Tibial artery (tissue), 4 donors: ENCODE data around the gene RIPOR2.

ENCODE experiments used
- DNase-seq, 2 donors: peaks; one replicate each; pipeline ENCODE4 v3.0.0-alpha.2; 2019
- H3K27ac ChIP-seq, 2 donors: fragments of 200-600 bp; sonication (generic) in 1 of 2; 1 replicate in 1 of 2; 2 replicates in 1 of 2; pipeline ENCODE4 v1.5.1; 2018 to 2019; ENCODE audit warnings: mild to moderate bottlenecking in 1 of 2
- H3K27me3 ChIP-seq, 2 donors: fragments of 200-600 bp; sonication (generic) in 1 of 2; one replicate each; pipeline versions ENCODE4 v1.5.1 to v1.6.0; 2016 to 2019
- H3K36me3 ChIP-seq, 3 donors: fragments of 200-600 bp; sonication (generic) in 2 of 3; one replicate each; pipeline ENCODE4 v1.5.1; 2016 to 2019; ENCODE audit warnings: mild to moderate bottlenecking in 2 of 3
- H3K4me1 ChIP-seq, 4 donors: fragments of 200-600 bp; sonication (generic) in 2 of 4; 1 replicate in 3 of 4; 2 replicates in 1 of 4; pipeline ENCODE4 v1.5.1; 2016 to 2019
- H3K4me3 ChIP-seq, 2 donors: fragments of 200-600 bp; sonication (generic) in 1 of 2; 1 replicate in 1 of 2; 2 replicates in 1 of 2; pipeline ENCODE4 v1.5.1; 2018 to 2019; ENCODE audit warnings: mild to moderate bottlenecking in 2 of 2
- H3K9me3 ChIP-seq, 3 donors: fragments of 200-600 bp; sonication (generic) in 1 of 3; one replicate each; pipeline ENCODE4 v1.5.1; 2016 to 2019
- CTCF ChIP-seq, 2 experiments: fragments of 200-600 bp in 1 of 2; fragments of 450-650 bp in 1 of 2; IDR thresholded peaks; one replicate each; pipeline ENCODE4 v1.5.1; 2017 to 2019; ENCODE audit warnings: antibody characterized with exemption in 2 of 2, mild to moderate bottlenecking in 1 of 2, moderate library complexity in 1 of 2
- intact Hi-C: fragments of 100-400 bp; cut with DNase I; formaldehyde crosslinking; loops from one replicate; pipeline ENCODE4 v1.15.0; 2023; ENCODE audit warnings: low total_unique reads

The RIPOR2 gene

GRCh38 chr6:24922814-24923213 is 12.9 kb downstream of the RIPOR2 start:
- no peak overlapping the region for H3K27ac ChIP-seq
- peaks cover 0 to 8% (median 0%) of the 10 kb centered on the region in 4 donors for H3K4me1 ChIP-seq
- DNase-seq, result no peak

GRCh38 chr6:24922170-24922569 is 13.6 kb downstream of the RIPOR2 start:
- H3K9me3 ChIP-seq, result no peaks in the 10 kb centered on the region
- no peak for TF ChIP-seq CTCF (IDR thresholded peaks at IDR 0.05)
- H3K27ac ChIP-seq, result no peak overlapping the region
- intact Hi-C loops, result no loop called here
- peaks cover 0 to 6% (median 0%) of the 10 kb centered on the region in 4 donors for H3K4me1 ChIP-seq
- peaks cover 0 to 4% of the 10 kb centered on the region in 2 donors for H3K27me3 ChIP-seq
- H3K4me3 ChIP-seq, result no peak overlapping the region
- DNase-seq, result no peak
- H3K36me3 ChIP-seq, result no peaks in the 10 kb centered on the region

More at GRCh38 chr6:24922814-24923213, 12.9 kb downstream of the RIPOR2 start:
- no peaks in the 10 kb centered on the region for H3K9me3 ChIP-seq
- H3K4me3 ChIP-seq, result no peak overlapping the region
- H3K27me3 ChIP-seq, result peaks cover 0 to 4% of the 10 kb centered on the region in 2 donors
- no peak for TF ChIP-seq CTCF (IDR thresholded peaks at IDR 0.05)
- intact Hi-C loops, result no loop called here
- no peaks in the 10 kb centered on the region for H3K36me3 ChIP-seq

GRCh38 chr6:24920136-24920535 is 15.6 kb downstream of the RIPOR2 start:
- Histone ChIP-seq H3K4me1 (peaks cover 0 to 6% (median 0%) of the 10 kb centered on the region in 4 donors), H3K27ac (no peak overlapping the region), H3K36me3 (no peaks in the 10 kb centered on the region), H3K4me3 (no peak overlapping the region), H3K9me3 (no peaks in the 10 kb centered on the region), H3K27me3 (peaks cover 0 to 9% of the 10 kb centered on the region in 2 donors)
- intact Hi-C loops, result no loop called here
- DNase-seq, result no peak
- no peak for TF ChIP-seq CTCF (IDR thresholded peaks at IDR 0.05)

- DNase-seq, result no peak
- intact Hi-C loops, result no loop called here
Measured at GRCh38 chr6:24919056-24919892, 16.5 kb downstream of the RIPOR2 start.

GRCh38 chr6:24918641-24919055 is 17.1 kb downstream of the RIPOR2 start:
- Histone ChIP-seq H3K27me3 (peaks cover 0 to 5% of the 10 kb centered on the region in 2 donors), H3K36me3 (no peaks in the 10 kb centered on the region), H3K4me3 (no peak overlapping the region), H3K9me3 (no peaks in the 10 kb centered on the region), H3K27ac (no peak overlapping the region), H3K4me1 (peaks cover 0 to 6% (median 0%) of the 10 kb centered on the region in 4 donors)
- no peak for TF ChIP-seq CTCF (IDR thresholded peaks at IDR 0.05)
- DNase-seq, result no peak
- intact Hi-C loops, result no loop called here

More at GRCh38 chr6:24919056-24919892, 16.5 kb downstream of the RIPOR2 start:
- TF ChIP-seq CTCF (IDR thresholded peaks at IDR 0.05), result no peak
- Histone ChIP-seq H3K4me1 (peaks cover 0 to 6% (median 0%) of the 10 kb centered on the region in 4 donors), H3K27ac (no peak overlapping the region), H3K4me3 (no peak overlapping the region), H3K27me3 (peaks cover 0 to 9% of the 10 kb centered on the region in 2 donors), H3K36me3 (no peaks in the 10 kb centered on the region), H3K9me3 (no peaks in the 10 kb centered on the region)
